Neural cell (in vitro differentiated cells): ENCODE results near the gene LIPK. TPM values are rescaled to one million over a fixed set of nuclear protein-coding genes. Genes with fewer than 3 reads are reported as not detected.

ENCODE experiments used
- H2AFZ ChIP-seq: fragments of 200-600, 300-800 bp; sonication (generic), shearing (Covaris generic); 2 replicates; pipeline ENCODE4 v1.6.0; 2014; ENCODE audit warnings: low read depth, mild to moderate bottlenecking, antibody characterized with exemption, low read length, moderate library complexity
- H3F3A ChIP-seq: fragments of 200-600 bp; shearing (Covaris generic); 2 replicates; pipeline ENCODE4 v1.6.1; 2016; ENCODE audit warnings: mild to moderate bottlenecking, moderate library complexity, mixed read lengths, antibody characterized with exemption, low read length; ENCODE audit not compliant: insufficient read depth, poor library complexity, severe bottlenecking
- H3K27ac ChIP-seq: fragments of 200-600, 300-800 bp; sonication (generic), shearing (Covaris generic); 2 replicates; pipeline ENCODE4 v1.5.1; 2014; ENCODE audit warnings: mild to moderate bottlenecking, low read length, moderate library complexity
- H3K27me3 ChIP-seq: fragments of 300-800, 200-600 bp; sonication (generic), shearing (Covaris generic); 2 replicates; pipeline ENCODE4 v1.6.0; 2014; ENCODE audit warnings: mild to moderate bottlenecking, low read depth, low read length, moderate library complexity; ENCODE audit not compliant: insufficient read depth
- H3K36me3 ChIP-seq: fragments of 300-800, 200-600 bp; sonication (generic), shearing (Covaris generic); 2 replicates; pipeline ENCODE4 v1.5.1; 2014; ENCODE audit warnings: mild to moderate bottlenecking, antibody characterized with exemption, low read length, moderate library complexity; ENCODE audit not compliant: insufficient read depth
- H3K4me2 ChIP-seq: fragments of 300-800, 200-600 bp; sonication (generic), shearing (Covaris generic); 2 replicates; pipeline ENCODE4 v1.6.0; 2014; ENCODE audit warnings: mild to moderate bottlenecking, low read length
- H3K4me3 ChIP-seq: fragments of 300-800, 200-600 bp; sonication (generic), shearing (Covaris generic); 2 replicates; pipeline ENCODE4 v1.5.1; 2014; ENCODE audit warnings: mild to moderate bottlenecking, low read length, moderate library complexity
- H3K79me2 ChIP-seq: fragments of 200-600 bp; shearing (Covaris generic); replicated peaks from 2 replicates; pipeline ENCODE4 v1.6.0; 2014; ENCODE audit warnings: mild to moderate bottlenecking, low read length, moderate library complexity; ENCODE audit not compliant: insufficient read depth
- H3K9ac ChIP-seq: fragments of 300-800, 200-600 bp; sonication (generic), shearing (Covaris generic); 2 replicates; pipeline ENCODE4 v1.6.1; 2016; ENCODE audit warnings: mild to moderate bottlenecking, low read length, mixed read lengths
- H3K9me2 ChIP-seq: fragments of 200-600 bp; shearing (Covaris generic); 2 replicates; pipeline ENCODE4 v1.6.1; 2016; ENCODE audit warnings: mild to moderate bottlenecking, low read length, mixed read lengths; ENCODE audit not compliant: insufficient read depth
- H3K9me3 ChIP-seq: fragments of 200-600, 300-800 bp; sonication (generic), shearing (Covaris generic); 2 replicates; pipeline ENCODE4 v1.6.1; 2016; ENCODE audit warnings: mild to moderate bottlenecking, mixed run types, low read length, moderate library complexity, mixed read lengths
- H4K20me1 ChIP-seq: fragments of 200-600 bp; shearing (Covaris generic); 2 replicates; pipeline ENCODE4 v1.6.1; 2016; ENCODE audit warnings: mild to moderate bottlenecking, mixed run types; ENCODE audit not compliant: insufficient read depth
- EP300 ChIP-seq: fragments of 450-650 bp; conservative IDR thresholded peaks from 2 replicates; pipeline ENCODE4 v1.6.1; 2014; ENCODE audit warnings: antibody characterized with exemption, mild to moderate bottlenecking, moderate library complexity; ENCODE audit not compliant: poor library complexity, severe bottlenecking
- EZH2 ChIP-seq: fragments of 200-600, 300-800 bp; shearing (Covaris generic), sonication (generic); IDR thresholded peaks from 2 replicates; pipeline ENCODE4 v1.6.1; 2014; ENCODE audit warnings: antibody characterized with exemption, low read length, borderline replicate concordance, mild to moderate bottlenecking; ENCODE audit not compliant: insufficient read depth, poor library complexity, severe bottlenecking
- MXI1 ChIP-seq: fragments of 450-650 bp; conservative IDR thresholded peaks from 2 replicates; pipeline ENCODE4 v1.6.1; 2014; ENCODE audit warnings: antibody characterized with exemption, mild to moderate bottlenecking; ENCODE audit not compliant: poor library complexity, severe bottlenecking
- POLR2AphosphoS5 ChIP-seq: IDR thresholded peaks from 2 replicates; pipeline ENCODE4 v1.6.1; 2012
- RAD21 ChIP-seq: fragments of 450-650 bp; conservative IDR thresholded peaks from 2 replicates; pipeline ENCODE4 v1.6.1; 2014; ENCODE audit warnings: antibody characterized with exemption, mild to moderate bottlenecking, moderate library complexity
- SMC3 ChIP-seq: fragments of 450-650 bp; conservative IDR thresholded peaks from 2 replicates; pipeline ENCODE4 v1.6.1; 2014; ENCODE audit warnings: antibody characterized with exemption, mild to moderate bottlenecking, moderate library complexity; ENCODE audit not compliant: poor library complexity
- TAF1 ChIP-seq: IDR thresholded peaks from 2 replicates; pipeline ENCODE4 v1.6.1; 2012; ENCODE audit warnings: low read depth
- polyA plus RNA-seq: library from polyadenylated mRNA; depleted of rRNA; stranded (reverse); fragments of >200 nt; gene quantifications from 2 replicates; pipeline ENCODE4 v1.2.3, GENCODE V29; 2014
- TF ChIP-seq, protein P1 (sequence below): fragments of 450-650 bp; IDR thresholded peaks from 2 replicates; pipeline ENCODE4 v1.5.1; 2014; ENCODE audit warnings: antibody characterized with exemption, mild to moderate bottlenecking, moderate library complexity; ENCODE audit not compliant: poor library complexity, severe bottlenecking
- TF ChIP-seq, protein P2 (sequence below): IDR thresholded peaks from 2 replicates; pipeline ENCODE4 v1.6.1; 2012; ENCODE audit warnings: borderline replicate concordance

LIPK gene
- polyA plus RNA-seq, 1 donor from 2014 or later: not detected

GRCh38 chr10:88792661-88793060 is 86.6 kb downstream of the LIPK start:
- H3K36me3 ChIP-seq: no peaks in the 10 kb centered on the region
- H3K27ac ChIP-seq: no peak overlapping the region
- H4K20me1 ChIP-seq: no peaks in the 10 kb centered on the region
- H3K79me2 ChIP-seq: no peaks in the 10 kb centered on the region
- no peak overlapping the region for H3K9ac ChIP-seq
- H3K4me2 ChIP-seq: no peak overlapping the region
- H3K4me3 ChIP-seq: no peak overlapping the region
- H3F3A ChIP-seq: no peaks in the 10 kb centered on the region
- no peaks in the 10 kb centered on the region for H3K27me3 ChIP-seq
- H2AFZ ChIP-seq: no peak overlapping the region
- no peak for TF ChIP-seq EZH2
- no peak for TF ChIP-seq EP300
- no peak for TF ChIP-seq POLR2AphosphoS5
- TF ChIP-seq, protein P1, sequence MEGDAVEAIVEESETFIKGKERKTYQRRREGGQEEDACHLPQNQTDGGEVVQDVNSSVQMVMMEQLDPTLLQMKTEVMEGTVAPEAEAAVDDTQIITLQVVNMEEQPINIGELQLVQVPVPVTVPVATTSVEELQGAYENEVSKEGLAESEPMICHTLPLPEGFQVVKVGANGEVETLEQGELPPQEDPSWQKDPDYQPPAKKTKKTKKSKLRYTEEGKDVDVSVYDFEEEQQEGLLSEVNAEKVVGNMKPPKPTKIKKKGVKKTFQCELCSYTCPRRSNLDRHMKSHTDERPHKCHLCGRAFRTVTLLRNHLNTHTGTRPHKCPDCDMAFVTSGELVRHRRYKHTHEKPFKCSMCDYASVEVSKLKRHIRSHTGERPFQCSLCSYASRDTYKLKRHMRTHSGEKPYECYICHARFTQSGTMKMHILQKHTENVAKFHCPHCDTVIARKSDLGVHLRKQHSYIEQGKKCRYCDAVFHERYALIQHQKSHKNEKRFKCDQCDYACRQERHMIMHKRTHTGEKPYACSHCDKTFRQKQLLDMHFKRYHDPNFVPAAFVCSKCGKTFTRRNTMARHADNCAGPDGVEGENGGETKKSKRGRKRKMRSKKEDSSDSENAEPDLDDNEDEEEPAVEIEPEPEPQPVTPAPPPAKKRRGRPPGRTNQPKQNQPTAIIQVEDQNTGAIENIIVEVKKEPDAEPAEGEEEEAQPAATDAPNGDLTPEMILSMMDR: no peak
- no peak for TF ChIP-seq MXI1
- TF ChIP-seq, protein P2, sequence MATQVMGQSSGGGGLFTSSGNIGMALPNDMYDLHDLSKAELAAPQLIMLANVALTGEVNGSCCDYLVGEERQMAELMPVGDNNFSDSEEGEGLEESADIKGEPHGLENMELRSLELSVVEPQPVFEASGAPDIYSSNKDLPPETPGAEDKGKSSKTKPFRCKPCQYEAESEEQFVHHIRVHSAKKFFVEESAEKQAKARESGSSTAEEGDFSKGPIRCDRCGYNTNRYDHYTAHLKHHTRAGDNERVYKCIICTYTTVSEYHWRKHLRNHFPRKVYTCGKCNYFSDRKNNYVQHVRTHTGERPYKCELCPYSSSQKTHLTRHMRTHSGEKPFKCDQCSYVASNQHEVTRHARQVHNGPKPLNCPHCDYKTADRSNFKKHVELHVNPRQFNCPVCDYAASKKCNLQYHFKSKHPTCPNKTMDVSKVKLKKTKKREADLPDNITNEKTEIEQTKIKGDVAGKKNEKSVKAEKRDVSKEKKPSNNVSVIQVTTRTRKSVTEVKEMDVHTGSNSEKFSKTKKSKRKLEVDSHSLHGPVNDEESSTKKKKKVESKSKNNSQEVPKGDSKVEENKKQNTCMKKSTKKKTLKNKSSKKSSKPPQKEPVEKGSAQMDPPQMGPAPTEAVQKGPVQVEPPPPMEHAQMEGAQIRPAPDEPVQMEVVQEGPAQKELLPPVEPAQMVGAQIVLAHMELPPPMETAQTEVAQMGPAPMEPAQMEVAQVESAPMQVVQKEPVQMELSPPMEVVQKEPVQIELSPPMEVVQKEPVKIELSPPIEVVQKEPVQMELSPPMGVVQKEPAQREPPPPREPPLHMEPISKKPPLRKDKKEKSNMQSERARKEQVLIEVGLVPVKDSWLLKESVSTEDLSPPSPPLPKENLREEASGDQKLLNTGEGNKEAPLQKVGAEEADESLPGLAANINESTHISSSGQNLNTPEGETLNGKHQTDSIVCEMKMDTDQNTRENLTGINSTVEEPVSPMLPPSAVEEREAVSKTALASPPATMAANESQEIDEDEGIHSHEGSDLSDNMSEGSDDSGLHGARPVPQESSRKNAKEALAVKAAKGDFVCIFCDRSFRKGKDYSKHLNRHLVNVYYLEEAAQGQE: no peak
- no peak for TF ChIP-seq SMC3
- TF ChIP-seq TAF1: no peak
- no peaks in the 10 kb centered on the region for H3K9me3 ChIP-seq
- no peaks in the 10 kb centered on the region for H3K9me2 ChIP-seq

DNA sequence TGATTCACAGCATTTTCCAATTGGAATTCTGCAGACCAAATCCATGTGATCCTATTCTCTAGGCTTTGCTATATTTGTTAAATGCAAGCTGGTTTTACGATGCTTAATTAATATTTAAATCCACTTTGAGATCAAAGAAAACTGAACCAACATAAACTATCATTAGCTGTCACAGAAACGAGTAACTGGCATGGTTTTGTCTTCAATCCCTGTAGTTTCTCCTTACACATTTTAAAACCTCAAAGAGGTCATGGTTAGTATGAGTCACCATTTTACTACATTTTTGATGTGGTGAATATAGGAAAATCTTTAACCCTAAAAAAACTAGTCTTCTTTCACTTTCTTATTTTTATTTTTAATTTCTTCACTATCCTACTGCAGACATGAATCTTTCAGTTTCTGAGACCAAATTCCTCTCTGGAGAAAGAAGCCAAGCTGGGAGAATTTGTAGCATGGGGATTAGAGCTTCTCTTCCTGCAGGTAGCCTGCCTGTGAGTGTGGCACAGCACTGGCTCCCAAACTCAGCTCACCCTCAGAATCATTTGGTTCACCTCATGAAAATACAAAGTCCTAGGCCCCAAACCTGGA is 87.8 kb downstream of the LIPK start:
- H3K36me3 ChIP-seq: no peaks in the 10 kb centered on the region
- TF ChIP-seq, protein P2: no peak
- TF ChIP-seq POLR2AphosphoS5 (no peak), SMC3 (no peak), MXI1 (no peak), RAD21 (no peak), EZH2 (no peak), TAF1 (no peak), EP300 (no peak)
- TF ChIP-seq, protein P1: no peak
- H3K9ac ChIP-seq: no peak overlapping the region
- no peak overlapping the region for H3K4me3 ChIP-seq
- H3K4me2 ChIP-seq: no peak overlapping the region
- no peaks in the 10 kb centered on the region for H3K9me2 ChIP-seq
- no peak overlapping the region for H2AFZ ChIP-seq
- H3K79me2 ChIP-seq: no peaks in the 10 kb centered on the region
- no peaks in the 10 kb centered on the region for H4K20me1 ChIP-seq
- no peaks in the 10 kb centered on the region for H3F3A ChIP-seq
- H3K27ac ChIP-seq: no peak overlapping the region
- H3K27me3 ChIP-seq: no peaks in the 10 kb centered on the region
- no peaks in the 10 kb centered on the region for H3K9me3 ChIP-seq
